CD4-positive, alpha-beta T cell treated with Interleukin-6 at 100 ng/mL for 8 hours (primary cell): ENCODE results near the gene TAT.
A peak's percentile ranks its signal among the peaks of the same experiment; 100 is the strongest.
"Not testable (repeated sequence)": the region's sequence is repeated elsewhere in the genome, so short reads cannot be mapped to it uniquely, and the experiment has no call there.

Experiments
- DNase-seq: peaks from one replicate; pipeline ENCODE4 v3.0.0-alpha.2; 2020; ENCODE audit warnings: mixed read lengths, low spot score

The TAT gene

DNA sequence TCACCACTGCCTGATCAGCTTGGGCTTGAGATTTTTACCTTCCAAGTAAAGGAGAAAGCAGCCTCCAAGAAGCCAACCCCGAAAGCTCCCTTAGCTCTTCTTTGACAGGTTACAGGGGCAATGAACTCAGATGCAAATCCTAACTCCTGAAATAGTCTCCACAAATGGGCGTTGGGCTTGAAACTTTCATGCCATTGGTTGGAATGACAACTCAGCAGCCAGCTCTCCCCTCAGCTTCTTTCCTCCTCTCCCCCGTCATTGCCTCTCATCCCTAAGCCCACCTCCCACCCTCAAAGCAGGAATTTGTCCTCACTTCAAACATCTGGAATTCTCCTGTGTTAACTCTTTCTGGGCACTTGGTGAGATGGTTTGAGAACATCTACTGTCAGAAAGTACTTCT, at the start of gene TAT:
TSS of gene TAT (minus strand) at position 122 of the 400 bp plus-strand sequence. CDS start 677 bp downstream, outside the sequence.
- DNase-seq, result no peak

DNA sequence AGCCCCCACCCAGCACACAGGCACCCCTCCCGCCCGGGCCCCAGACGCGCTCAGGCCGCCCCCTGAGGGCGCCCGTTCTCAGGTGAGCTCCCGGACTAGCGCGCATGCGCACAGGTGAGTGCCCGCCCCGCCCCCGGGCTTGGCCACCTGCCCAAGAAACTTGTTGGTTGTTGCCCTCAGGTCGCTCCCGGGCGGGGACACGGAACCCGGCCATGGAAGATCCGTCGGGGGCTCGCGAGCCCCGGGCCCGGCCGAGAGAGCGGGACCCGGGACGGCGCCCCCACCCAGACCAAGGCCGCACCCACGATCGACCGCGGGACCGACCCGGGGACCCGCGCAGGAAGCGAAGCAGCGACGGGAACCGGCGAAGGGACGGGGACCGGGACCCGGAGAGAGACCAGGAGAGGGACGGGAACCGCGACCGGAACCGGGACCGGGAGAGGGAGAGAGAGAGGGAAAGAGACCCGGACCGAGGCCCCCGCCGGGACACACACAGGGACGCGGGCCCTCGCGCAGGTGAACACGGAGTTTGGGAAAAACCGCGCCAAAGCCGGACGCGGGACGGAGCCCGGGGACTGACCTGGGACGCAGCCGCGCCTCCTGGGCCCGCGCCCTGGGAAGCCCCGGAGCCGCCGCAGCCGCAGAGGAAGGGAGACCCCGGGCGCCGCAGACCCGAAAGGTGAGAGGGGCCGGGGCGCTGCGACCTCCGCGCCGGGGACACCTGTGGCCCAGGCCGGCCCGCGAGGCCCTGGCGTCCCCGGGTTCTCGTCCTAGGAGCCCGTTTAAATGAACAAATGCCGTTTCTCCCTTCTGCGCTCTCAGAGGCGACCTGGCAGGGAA, 49.3 kb upstream of the TAT start, which contains the start of gene MARVELD3:
TSS of gene MARVELD3 (plus strand) at position 167 of the 840 bp plus-strand sequence. CDS start at position 213, 46 bp downstream.
- no peak for DNase-seq

DNA sequence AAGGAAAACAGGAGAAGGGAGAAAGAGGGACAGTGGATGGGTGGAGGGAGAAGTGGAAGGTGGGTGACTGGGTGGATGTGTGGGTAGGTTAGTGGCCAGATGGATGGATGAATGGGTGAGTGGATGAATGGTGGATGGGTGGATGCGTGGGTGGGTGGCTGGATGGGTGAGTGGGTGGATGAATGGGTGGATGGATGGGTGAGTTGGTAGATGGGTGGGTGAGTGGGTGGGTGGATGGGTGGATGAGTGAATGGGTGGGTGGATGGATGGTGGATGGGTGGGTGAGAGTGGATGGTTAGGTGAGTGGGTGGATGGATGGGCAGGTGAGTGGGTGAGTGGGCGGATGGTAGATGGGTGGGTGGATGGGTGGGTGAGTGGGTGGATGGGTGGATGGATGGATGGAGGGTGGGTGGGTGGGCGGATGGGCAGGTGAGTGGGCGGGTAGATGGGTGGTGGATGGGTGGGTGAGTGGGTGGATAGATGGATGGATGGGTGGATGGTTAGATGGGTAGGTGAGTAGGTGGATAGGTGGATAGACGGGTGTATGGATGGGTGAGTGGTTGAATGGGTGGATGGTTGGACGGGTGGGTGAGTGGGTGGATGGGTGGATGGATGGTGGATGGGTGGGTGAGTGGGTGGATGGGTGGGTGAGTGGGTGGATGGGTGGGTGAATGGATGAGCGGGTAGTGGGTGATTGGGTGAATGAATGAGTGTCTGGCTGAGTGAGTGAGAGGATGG, 48.4 kb upstream of the TAT start:
- no peak for DNase-seq

DNA sequence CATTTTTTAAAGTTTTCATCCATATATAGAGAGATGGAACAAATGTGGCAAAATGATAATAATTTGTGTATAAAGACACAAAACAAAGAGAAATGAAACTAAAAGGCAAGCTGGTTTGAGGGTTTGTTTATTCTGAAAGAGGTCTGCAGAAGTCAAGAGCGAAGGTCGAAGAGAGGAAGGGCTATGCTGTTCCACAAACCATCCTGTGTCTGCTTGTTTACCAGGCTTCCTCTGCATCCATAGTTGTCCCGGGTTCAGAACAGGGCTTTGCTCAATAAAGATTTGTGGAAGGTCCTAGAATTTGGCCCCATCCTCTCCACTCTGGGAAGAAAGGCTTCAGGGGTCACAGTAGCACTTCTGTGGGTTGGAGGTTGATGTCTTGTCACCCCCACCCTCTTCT, 46.7 kb upstream of the TAT start:
- DNase-seq, result no peak

DNA sequence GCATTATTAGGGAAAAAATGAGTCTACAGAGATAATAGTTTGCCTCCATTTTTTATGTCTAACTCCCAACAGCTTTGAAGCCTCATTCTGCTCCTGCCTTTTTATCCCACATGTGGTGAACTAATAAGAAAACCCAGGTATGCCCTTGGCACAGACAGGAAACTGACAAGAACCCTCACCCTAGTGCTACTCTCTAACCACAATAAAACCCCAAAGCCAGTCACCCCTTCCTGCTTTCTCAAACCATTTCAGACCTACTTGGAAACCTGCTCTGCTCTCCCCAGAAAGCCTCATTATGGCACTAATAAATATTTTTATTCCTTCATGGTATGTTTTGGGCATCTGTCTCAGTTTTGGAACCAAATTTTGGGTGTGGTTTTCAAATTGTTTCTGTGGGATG, 45.2 kb upstream of the TAT start:
- DNase-seq, result no peak

DNA sequence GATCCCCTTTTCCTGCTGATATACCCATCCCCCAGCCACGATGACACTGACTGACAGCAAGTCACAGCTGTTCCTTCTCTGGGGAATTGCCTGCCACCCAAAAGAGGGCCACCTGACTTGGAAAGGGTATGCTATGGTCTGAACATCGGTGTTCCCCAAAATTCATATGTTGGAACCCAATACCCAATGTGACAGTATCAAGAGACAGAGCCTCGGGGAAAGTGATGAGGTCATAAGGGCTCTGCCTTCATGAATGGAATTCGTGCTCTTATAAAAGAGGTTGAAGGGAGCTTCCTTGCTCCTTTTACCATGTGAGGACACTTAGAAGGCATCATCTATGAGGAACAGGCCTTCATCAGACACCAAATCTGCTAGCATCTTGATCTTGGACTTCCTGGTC, 41.5 kb upstream of the TAT start:
- no peak for DNase-seq

DNA sequence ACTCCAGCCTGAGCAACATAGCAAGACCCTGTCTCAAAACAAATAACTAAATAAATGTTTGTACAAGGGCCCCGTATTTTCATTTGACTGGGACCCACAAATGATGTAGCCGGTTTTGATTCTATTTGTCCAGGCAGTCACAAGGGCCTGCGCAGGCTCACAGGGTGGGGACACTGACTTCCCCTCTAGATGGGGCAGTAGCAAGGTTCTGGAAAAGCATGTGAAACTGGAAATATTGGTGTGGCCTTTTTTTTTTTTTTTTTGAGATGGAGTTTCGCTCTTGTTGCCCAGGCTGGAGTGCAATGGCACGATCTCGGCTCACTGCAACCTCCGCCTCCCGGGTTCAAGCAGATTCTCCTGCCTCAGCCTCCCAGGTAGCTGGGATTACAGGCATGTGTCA, 38.1 kb upstream of the TAT start:
- not testable (repeated sequence) for DNase-seq

DNA sequence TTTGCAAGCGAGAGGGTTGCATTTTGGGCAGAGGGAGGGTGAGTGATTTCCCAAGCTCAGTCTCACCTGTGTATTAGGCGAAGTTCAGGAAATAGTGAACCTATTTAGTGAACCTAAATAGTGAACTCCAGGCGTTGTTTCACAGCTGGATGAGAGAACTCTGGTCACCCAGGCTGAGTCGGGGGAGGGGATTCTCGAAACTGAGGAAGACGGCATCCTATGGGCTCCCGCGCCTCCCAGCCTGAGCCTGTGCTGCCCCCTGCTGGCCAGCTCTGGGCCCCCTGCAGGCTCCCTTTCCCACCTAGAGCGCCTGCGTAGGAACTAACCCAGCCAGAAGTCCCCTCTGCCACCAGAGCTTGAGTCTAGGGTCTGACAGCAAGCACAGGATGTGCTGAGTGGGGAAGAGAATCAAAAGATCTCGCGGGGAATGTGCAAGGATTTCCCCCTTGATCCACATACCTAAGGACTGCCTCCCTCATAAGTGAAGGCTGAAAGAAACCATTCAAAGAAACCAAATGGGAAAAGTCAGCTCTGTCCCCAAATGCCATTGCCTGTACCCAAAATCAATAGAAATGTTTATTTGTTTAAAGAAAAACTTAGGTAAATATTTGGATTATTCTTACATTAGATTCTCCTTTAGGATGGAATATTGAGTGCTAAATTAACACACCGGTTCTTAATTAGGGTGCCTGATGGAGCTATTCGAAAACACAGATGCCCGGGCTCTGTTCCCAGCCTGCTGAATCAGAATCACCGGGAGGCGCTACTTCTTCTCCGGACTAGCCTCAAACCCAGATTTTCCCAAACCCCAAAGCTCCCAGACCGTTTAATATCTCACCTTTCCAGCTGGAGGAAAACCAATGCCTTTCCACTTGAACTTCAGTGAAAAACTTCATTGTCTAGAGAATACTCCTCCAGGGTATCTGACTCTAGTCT, 34.3 kb upstream of the TAT start:
- DNase-seq, result peak; percentile 70

DNA sequence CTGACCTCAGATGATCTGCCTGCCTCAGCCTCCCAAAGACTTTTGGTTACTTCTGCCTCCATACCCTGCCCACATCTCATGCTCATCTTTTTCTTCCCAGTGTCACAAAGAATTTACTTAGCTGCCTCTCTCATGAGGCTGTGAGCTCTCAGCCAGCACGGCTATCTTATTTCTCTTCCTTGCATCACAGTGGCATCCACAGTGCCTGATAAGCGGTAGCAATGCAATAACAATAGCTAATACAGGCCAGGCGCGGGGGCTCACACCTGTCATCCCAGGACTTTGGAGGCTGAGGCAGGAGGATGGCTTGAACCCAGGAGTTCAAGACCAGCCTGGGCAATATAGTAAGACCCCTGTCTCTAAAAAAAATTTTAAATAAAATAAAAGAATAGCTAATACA, 33.6 kb upstream of the TAT start:
- DNase-seq, result no peak

DNA sequence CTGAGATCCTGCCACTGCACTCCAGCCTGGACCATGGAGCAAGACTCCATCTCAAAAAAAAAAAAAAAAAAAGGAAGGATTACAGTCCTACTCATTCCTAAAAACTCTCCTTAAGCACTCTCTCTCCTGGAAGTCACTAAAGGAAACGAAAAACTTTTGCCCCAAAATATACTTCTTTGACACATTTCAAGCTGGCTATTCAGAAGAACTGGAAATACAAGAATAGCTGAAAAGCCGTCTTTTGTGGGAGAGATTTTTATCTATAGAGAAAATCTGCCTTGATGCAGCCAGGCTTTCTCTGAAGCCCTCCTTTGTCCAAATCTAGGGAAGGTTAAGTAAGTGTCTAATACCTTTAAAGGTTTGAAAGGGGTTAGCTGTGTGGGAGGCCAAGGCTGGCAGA, 32.2 kb upstream of the TAT start:
- no peak for DNase-seq

DNA sequence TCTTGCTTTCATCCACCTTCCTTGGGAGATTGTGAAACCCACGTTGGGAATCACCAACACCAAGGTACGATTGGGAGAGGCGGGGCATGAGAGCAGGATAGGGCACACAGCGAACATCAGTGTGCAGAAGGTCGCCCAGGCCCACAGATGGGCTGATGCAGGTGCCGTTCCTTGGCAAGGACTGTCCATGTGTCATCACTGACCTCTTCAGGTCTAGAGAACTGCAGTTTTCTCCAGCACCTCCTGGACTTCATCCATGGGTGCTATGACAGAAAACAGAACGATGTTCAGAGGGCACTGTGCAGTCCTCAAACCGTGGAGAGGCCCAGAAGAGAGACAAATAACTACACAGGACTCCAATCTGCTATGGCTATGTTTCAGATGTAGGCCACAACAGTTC, 23.9 kb upstream of the TAT start:
- no peak for DNase-seq

DNA sequence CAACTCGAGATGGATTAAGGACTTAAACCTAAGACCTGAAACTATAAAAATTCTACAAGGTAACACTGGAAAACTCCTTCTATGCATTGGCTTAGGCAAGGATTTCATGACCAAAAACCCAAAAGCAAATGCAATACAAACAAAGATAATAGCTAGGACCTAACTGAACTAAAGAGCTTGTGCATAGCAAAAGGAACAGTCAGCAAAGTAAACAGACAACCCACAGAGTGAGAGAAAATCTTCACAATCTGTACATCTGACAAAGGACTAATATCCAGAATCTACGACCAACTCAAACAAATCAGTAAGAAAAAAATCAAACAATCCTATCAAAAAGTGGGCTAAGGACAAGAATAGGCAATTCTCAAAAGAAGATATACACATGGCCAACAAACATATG, 21.5 kb upstream of the TAT start:
- not testable (repeated sequence) for DNase-seq

DNA sequence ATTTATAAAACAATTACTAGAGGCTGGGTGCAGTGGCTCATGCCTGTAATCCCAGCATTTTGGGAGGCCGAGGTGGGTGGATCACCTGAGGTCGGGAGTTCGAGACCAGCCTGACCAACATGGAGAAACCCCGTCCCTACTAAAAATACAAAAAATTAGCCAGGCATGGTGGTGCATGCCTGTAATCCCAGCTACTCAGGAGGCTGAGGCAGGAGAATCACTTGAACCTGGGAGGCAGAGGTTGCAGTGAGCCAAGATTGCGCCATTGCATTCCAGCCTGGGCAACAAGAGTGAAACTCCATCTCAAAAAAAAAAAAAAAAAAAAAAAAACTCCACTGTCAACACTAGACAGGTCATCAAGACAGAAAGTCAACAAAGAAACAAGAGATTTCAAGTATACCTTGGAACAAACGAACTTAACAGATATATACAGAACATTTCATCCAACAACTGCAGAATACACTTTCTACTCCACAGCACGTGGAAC, 18.5 kb upstream of the TAT start:
- not testable (repeated sequence) for DNase-seq

DNA sequence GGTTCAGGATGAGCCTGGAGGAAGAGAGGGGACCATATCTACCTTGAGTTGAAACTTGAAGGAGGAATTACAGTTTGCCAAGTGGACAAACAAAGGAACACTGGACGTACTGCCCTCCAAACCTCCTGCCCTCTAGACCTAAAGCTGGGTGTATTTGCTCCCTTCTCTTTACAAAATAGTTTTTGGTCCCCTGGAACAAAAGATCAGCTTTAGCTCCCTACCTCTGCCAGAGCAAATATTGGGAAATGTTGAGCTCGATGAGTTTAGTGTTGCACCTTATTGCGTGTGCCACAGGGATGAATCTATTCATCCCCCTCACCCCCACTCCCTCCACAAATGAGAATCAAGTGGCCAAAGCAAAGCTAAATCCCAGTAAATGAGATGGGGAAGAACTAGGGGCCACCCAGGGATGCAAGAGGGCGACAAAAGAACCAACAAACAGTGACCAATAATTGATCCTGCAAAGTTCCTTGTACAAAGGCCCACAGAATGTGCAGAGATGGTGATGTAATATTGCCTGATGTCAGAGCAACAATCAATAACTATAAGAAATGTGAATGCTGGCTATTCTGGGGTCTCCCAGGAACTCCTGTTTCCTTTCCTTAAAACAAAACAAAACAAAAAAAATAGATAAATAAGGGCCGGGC, 17.2 kb upstream of the TAT start:
- no peak for DNase-seq

DNA sequence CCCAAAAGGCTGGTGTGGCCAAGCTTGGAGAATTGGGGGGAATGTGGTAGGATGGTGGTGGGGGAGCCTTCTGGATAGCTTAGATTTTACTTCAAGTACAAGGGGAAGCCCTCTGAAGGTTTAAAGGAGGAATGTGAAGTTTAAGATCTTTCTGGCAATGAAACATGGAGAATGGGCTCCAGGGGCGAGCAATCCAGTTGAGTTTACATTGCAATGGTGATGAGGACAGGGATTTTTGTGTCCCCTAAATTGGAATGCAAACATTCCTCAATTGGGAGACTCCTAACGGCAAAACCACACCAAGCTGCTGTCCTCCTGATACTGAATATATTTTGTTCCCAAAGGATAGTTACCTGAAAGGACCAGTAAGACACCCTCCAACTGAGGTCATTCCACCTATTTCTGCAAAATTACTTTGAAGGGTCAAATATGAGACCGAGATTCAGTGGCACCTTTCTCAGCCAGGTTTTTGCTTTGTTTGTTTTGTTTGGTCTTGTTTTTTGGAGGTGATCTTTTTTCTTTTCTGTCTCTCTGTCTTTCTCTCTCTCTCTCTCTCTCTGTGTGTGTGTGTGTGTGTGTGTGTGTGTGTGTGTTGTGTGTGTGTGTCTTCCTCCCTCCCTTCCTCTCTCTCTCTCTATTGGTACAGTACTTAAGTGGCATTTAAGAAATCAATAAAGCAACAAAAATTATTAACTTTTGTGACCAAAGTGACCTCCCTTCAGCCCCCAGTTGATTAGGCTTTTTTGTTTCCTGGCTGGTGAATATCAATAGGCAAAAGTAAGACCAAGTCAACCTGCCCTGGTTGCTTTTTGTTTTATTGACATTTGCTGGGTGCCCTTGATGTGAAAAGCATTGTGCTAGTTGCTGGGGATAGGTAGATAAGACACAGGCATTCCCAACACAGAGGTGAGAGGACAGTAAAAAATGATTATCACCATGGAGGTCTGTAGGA, 16.4 kb upstream of the TAT start:
- no peak for DNase-seq

DNA sequence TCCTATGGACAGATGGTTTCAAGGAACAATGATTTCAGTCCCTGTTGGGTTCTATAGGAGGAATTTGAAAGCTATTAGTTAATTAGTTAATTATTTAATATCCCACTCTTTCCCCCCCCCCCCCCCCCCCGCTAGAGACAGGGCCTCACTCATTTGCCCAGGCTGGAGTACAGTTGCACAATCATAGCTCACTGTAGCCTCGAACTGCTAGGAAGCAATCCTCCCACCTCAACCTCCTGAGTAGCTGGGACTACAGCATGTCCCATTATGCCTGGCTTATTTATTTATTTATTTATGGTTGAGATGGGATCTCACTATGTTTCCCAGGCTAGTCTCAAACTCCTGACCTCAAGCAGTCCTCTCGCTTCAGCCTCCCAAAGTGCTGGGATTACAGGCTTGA, 15.0 kb upstream of the TAT start:
- DNase-seq, result no peak

DNA sequence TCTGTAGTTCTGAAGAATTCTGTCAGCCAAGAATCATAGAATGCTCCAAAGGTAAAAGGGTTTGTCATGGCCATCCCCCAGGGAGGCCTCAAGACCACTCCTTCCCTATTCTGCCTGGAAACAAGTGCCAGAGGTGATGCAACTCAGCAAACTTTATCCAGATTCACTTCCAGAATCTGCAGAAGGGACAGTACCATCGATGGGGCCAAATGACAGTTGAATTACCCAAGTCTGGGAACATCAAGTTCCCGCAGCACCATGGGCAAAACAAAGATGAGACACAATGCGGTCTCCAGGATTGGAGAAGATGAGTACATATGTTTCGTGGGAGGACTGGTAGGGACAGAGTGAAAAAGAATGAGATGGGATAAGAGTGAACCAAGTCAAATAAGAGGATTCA, 13.7 kb upstream of the TAT start:
- DNase-seq, result no peak

DNA sequence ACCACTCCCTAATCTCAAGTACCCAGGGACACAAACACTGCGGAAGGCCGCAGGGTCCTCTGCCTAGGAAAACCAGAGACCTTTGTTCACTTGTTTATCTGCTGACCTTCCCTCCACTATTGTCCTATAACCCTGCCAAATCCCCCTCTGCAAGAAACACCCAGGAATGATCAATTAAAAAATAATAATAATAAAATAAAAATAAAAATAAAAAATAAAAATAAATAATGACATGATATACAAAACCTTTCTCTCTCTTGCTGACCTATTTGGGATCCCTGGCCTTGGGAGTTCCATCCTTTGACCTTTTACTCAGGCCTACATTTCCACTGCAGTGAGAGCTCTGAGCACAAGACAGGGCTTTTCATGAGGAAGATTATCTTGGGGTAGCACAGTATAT, 13.2 kb upstream of the TAT start:
- not testable (repeated sequence) for DNase-seq

DNA sequence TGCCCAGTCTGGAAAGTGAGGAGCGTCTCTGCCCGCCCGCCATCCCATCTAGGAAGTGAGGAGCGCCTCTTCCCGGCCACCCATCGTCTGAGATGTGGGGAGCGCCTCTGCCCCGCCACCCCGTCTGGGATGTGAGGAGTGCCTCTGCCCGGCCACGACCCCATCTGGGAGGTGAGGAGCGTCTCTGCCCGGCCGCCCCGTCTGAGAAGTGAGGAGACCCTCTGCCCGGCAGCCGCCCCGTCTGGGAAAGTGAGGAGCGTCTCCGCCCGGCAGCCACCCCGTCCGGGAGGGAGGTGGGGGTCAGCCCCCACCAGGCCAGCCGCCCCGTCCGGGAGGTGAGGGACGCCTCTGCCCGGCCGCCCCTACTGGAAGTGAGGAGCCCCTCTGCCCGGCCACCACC, 12.4 kb upstream of the TAT start:
- not testable (repeated sequence) for DNase-seq

DNA sequence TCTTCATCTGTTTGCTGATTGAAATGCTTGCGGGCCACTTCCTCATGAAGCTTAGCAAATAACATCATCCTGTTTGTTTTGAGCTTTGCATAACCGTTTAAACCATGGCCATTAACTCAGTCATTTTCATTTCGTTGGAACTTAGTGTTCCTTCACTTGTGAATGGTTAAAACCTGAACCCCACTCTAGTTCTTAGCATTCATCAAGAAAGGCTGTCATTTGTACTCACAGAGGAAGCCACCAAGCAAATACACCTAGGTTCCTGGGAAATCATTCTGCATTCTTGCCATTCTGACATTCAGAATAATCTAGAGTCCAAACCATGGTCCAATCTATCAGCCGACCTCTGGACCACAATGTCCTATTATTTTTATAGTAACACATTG, 8.4 kb upstream of the TAT start:
- DNase-seq, result no peak
